Fibroblast of villous mesenchyme (primary cell): Measurements from ENCODE around the gene SREBF2. TPM values are rescaled to one million over a fixed set of nuclear protein-coding genes. Genes with fewer than 3 reads are reported as not detected.

Experiments used
- DNase-seq: peaks from one replicate; pipeline ENCODE4 v3.0.0-alpha.2; 2010; ENCODE audit warnings: low read depth
- H3K4me3 ChIP-seq: 2 replicates; pipeline ENCODE4 v1.5.1; 2011; ENCODE audit warnings: low read depth, mild to moderate bottlenecking, low read length
- CTCF ChIP-seq: IDR thresholded peaks from 2 replicates; pipeline ENCODE4 v1.5.1; 2012; ENCODE audit warnings: low read depth, mild to moderate bottlenecking, low read length; ENCODE audit not compliant: insufficient read depth
- total RNA-seq: library from RNA; depleted of rRNA; stranded (reverse); fragments of >200 nt; gene quantifications from 2 replicates; pipeline ENCODE4 v1.2.3, GENCODE V29; 2012

The SREBF2 gene
- total RNA-seq, 1 donor, result 83.3 TPM

GRCh38 chr22:41801147-41801819 lies 31.6 kb upstream of the SREBF2 start:
- H3K4me3 ChIP-seq, result peak overlapping the region; percentile 99
- DNase-seq, result no peak
- no peak for TF ChIP-seq CTCF

GRCh38 chr22:41801886-41802285 lies 31.0 kb upstream of the SREBF2 start:
- DNase-seq, result no peak
- TF ChIP-seq CTCF, result no peak
- peak overlapping the region; percentile 99 for H3K4me3 ChIP-seq

GRCh38 chr22:41805639-41806038 lies 27.3 kb upstream of the SREBF2 start:
- no peak for DNase-seq
- no peak for TF ChIP-seq CTCF
- no peak overlapping the region for H3K4me3 ChIP-seq

GRCh38 chr22:41808400-41808799 lies 24.5 kb upstream of the SREBF2 start:
- TF ChIP-seq CTCF, result no peak
- H3K4me3 ChIP-seq, result no peak overlapping the region
- no peak for DNase-seq

- no peak for TF ChIP-seq CTCF
- no peak for DNase-seq
- no peak overlapping the region for H3K4me3 ChIP-seq
Measured at GRCh38 chr22:41810022-41810421, 22.9 kb upstream of the SREBF2 start.

GRCh38 chr22:41812805-41813545 lies 19.9 kb upstream of the SREBF2 start:
- TF ChIP-seq CTCF, result no peak

More at GRCh38 chr22:41812805-41813545, 19.9 kb upstream of the SREBF2 start:
- no peak for DNase-seq
- no peak overlapping the region for H3K4me3 ChIP-seq
